KOPT-K1 (cell line): ENCODE measurements around the gene SIPA1L2.
"Not testable (repeated sequence)": the region's sequence is repeated elsewhere in the genome, so short reads cannot be mapped to it uniquely, and the experiment has no call there.

Source experiments
- H3K27ac ChIP-seq: fragments of 200-600 bp; sonication (generic); 2 replicates; pipeline ENCODE4 v1.5.1; 2016; ENCODE audit warnings: antibody characterized with exemption, mild to moderate bottlenecking, low read depth, low read length; ENCODE audit not compliant: poor library complexity, severe bottlenecking
- H3K36me3 ChIP-seq: fragments of 200-600 bp; sonication (generic); 2 replicates; pipeline ENCODE4 v1.5.1; 2017; ENCODE audit warnings: antibody characterized with exemption, mild to moderate bottlenecking, low read length, moderate library complexity; ENCODE audit not compliant: insufficient read depth
- H3K9me3 ChIP-seq: fragments of 200-600 bp; sonication (generic); 2 replicates; pipeline ENCODE4 v1.5.1; 2017; ENCODE audit warnings: antibody characterized with exemption, low read length, mild to moderate bottlenecking; ENCODE audit not compliant: insufficient read depth, poor library complexity, severe bottlenecking

The SIPA1L2 gene

GRCh38 chr1:232610902-232611745, 18.8 kb downstream of the SIPA1L2 start:
- H3K27ac ChIP-seq, H3K9me3 ChIP-seq, H3K36me3 ChIP-seq: not testable (repeated sequence)

GRCh38 chr1:232610192-232610901, 19.6 kb downstream of the SIPA1L2 start:
- H3K36me3 ChIP-seq = no peaks in the 10 kb centered on the region
- no peaks in the 10 kb centered on the region for H3K9me3 ChIP-seq
- no peak overlapping the region for H3K27ac ChIP-seq

- Histone ChIP-seq H3K36me3 (no peaks in the 10 kb centered on the region), H3K27ac (no peak overlapping the region), H3K9me3 (no peaks in the 10 kb centered on the region)
Observed at GRCh38 chr1:232608427-232608826, 21.5 kb downstream of the SIPA1L2 start.

- Histone ChIP-seq H3K36me3 (no peaks in the 10 kb centered on the region), H3K9me3 (no peaks in the 10 kb centered on the region), H3K27ac (no peak overlapping the region)
Observed at GRCh38 chr1:232602622-232603021, 27.3 kb downstream of the SIPA1L2 start.

GRCh38 chr1:232600424-232601258, 29.3 kb downstream of the SIPA1L2 start:
- no peaks in the 10 kb centered on the region for H3K9me3 ChIP-seq
- H3K36me3 ChIP-seq = no peaks in the 10 kb centered on the region
- H3K27ac ChIP-seq = no peak overlapping the region

- Histone ChIP-seq H3K36me3 (no peaks in the 10 kb centered on the region), H3K27ac (no peak overlapping the region), H3K9me3 (no peaks in the 10 kb centered on the region)
Observed at GRCh38 chr1:232599178-232600041, 30.5 kb downstream of the SIPA1L2 start.

GRCh38 chr1:232598837-232599177, 31.1 kb downstream of the SIPA1L2 start:
- H3K9me3 ChIP-seq = no peaks in the 10 kb centered on the region
- H3K36me3 ChIP-seq = no peaks in the 10 kb centered on the region
- H3K27ac ChIP-seq = no peak overlapping the region

- no peaks in the 10 kb centered on the region for H3K9me3 ChIP-seq
- H3K36me3 ChIP-seq = no peaks in the 10 kb centered on the region
- H3K27ac ChIP-seq = no peak overlapping the region
Observed at GRCh38 chr1:232598133-232598532, 31.8 kb downstream of the SIPA1L2 start.

- no peak overlapping the region for H3K27ac ChIP-seq
- no peaks in the 10 kb centered on the region for H3K36me3 ChIP-seq
- no peaks in the 10 kb centered on the region for H3K9me3 ChIP-seq
Observed at GRCh38 chr1:232597721-232598120, 32.2 kb downstream of the SIPA1L2 start.

GRCh38 chr1:232596666-232597303, 33.1 kb downstream of the SIPA1L2 start:
- no peaks in the 10 kb centered on the region for H3K9me3 ChIP-seq
- H3K27ac ChIP-seq = no peak overlapping the region
- no peaks in the 10 kb centered on the region for H3K36me3 ChIP-seq

- no peak overlapping the region for H3K27ac ChIP-seq
- H3K36me3 ChIP-seq = no peaks in the 10 kb centered on the region
- no peaks in the 10 kb centered on the region for H3K9me3 ChIP-seq
Observed at GRCh38 chr1:232594768-232595698, 34.9 kb downstream of the SIPA1L2 start.

GRCh38 chr1:232593717-232594502, 36.0 kb downstream of the SIPA1L2 start:
- H3K9me3 ChIP-seq = no peaks in the 10 kb centered on the region
- H3K36me3 ChIP-seq = no peaks in the 10 kb centered on the region
- no peak overlapping the region for H3K27ac ChIP-seq

- Histone ChIP-seq H3K36me3 (no peaks in the 10 kb centered on the region), H3K9me3 (no peaks in the 10 kb centered on the region), H3K27ac (no peak overlapping the region)
Observed at GRCh38 chr1:232591344-232591743, 38.6 kb downstream of the SIPA1L2 start.
